B cell (primary cell): ENCODE results near the gene SH2D5. TPM values are rescaled to one million over a fixed set of nuclear protein-coding genes. Genes with fewer than 3 reads are reported as not detected.

Experiments
- ATAC-seq: fragments of 200-7000 bp; cut with Tn5 transposase; one replicate; pipeline ENCODE4 v1.10.0; 2021; ENCODE audit warnings: low read depth, mild to moderate bottlenecking, moderate number of reproducible peaks, moderate library complexity
- CTCF ChIA-PET: fragments of 350-600 bp; sonication (Branson Sonifier 250); formaldehyde crosslinking; loops from one replicate; lab custom pipeline; 2021; ENCODE audit warnings: antibody characterized with exemption, inconsistent platforms; lab: Charles Lee
- POLR2A ChIA-PET: fragments of 350-600 bp; sonication (Branson Sonifier 250); formaldehyde crosslinking; loops from one replicate; lab custom pipeline; 2021; ENCODE audit warnings: antibody characterized with exemption; lab: Charles Lee
- DNase-seq: peaks from one replicate; pipeline ENCODE4 v3.0.0; 2013
- H2AFZ ChIP-seq: 2 replicates; pipeline ENCODE4 v1.6.1; 2012; ENCODE audit warnings: mild to moderate bottlenecking, low read depth, low read length; ENCODE audit not compliant: insufficient read depth, poor library complexity, severe bottlenecking
- H3K27ac ChIP-seq, 2 donors: 1 replicate in 1 of 2; 2 replicates in 1 of 2; pipeline ENCODE4 v1.5.1; 2012 to 2013; ENCODE audit warnings: low read length in 2 of 2, mild to moderate bottlenecking in 2 of 2, moderate library complexity in 1 of 2
- H3K27me3 ChIP-seq, 4 experiments: fragments of 200-600 bp in 1 of 4; sonication (generic) in 1 of 4; replicated peaks in 1 of 4; 1 replicate in 2 of 4; 2 replicates in 2 of 4; pipeline versions ENCODE4 v1.6.1 to v1.7.0; 2013 to 2016; ENCODE audit warnings: low read length in 3 of 4, mild to moderate bottlenecking in 2 of 4, mixed read lengths in 1 of 4, moderate library complexity in 1 of 4; ENCODE audit not compliant: insufficient read depth in 4 of 4, control insufficient read depth in 3 of 4; ENCODE audit errors: control extremely low read depth in 1 of 4
- H3K36me3 ChIP-seq, 2 experiments: replicated peaks in 1 of 2; 1 replicate in 1 of 2; 2 replicates in 1 of 2; pipeline versions ENCODE4 v1.6.1 to v1.7.1; 2013; ENCODE audit warnings: low read length in 1 of 2; ENCODE audit not compliant: insufficient read depth in 2 of 2, control insufficient read depth in 1 of 2; ENCODE audit errors: control extremely low read depth in 1 of 2, extremely low read depth in 1 of 2
- H3K4me1 ChIP-seq, 2 donors: fragments of 200-600 bp in 1 of 2; sonication (generic) in 1 of 2; 1 replicate in 1 of 2; 2 replicates in 1 of 2; pipeline versions ENCODE4 v1.5.1 to v1.6.1; 2013 to 2017; ENCODE audit warnings: low read length in 2 of 2; ENCODE audit not compliant: control insufficient read depth in 2 of 2, insufficient read depth in 2 of 2
- H3K4me2 ChIP-seq: replicated peaks from 2 replicates; pipeline ENCODE3; 2012; ENCODE audit warnings: mild to moderate bottlenecking, low read depth, low read length; ENCODE audit not compliant: poor library complexity, severe bottlenecking
- H3K4me3 ChIP-seq, 5 experiments: fragments of 200-600 bp in 1 of 5; sonication (generic) in 1 of 5; 1 replicate in 3 of 5; 2 replicates in 2 of 5; pipeline versions ENCODE4 v1.5.1 to v1.7.0; 2011 to 2016; ENCODE audit warnings: low read length in 4 of 5, mild to moderate bottlenecking in 4 of 5, low read depth in 2 of 5, control low read depth in 1 of 5, moderate library complexity in 1 of 5; ENCODE audit not compliant: insufficient read depth in 1 of 5; ENCODE audit errors: control extremely low read depth in 1 of 5, extremely low read depth in 1 of 5
- H3K79me2 ChIP-seq: fragments of 200-600 bp; sonication (generic); one replicate; pipeline ENCODE4 v1.6.0; 2016; ENCODE audit warnings: low read length; ENCODE audit not compliant: control insufficient read depth, insufficient read depth
- H3K9ac ChIP-seq: fragments of 200-600 bp; sonication (generic); 2 replicates; pipeline ENCODE4 v1.6.1; 2017; ENCODE audit warnings: mild to moderate bottlenecking, low read length, moderate library complexity
- H3K9me3 ChIP-seq, 3 donors: one replicate each; pipeline versions ENCODE4 v1.6.1 to v1.7.1; 2013; ENCODE audit warnings: low read length in 2 of 3; ENCODE audit not compliant: control insufficient read depth in 2 of 3, insufficient read depth in 1 of 3; ENCODE audit errors: control extremely low read depth in 1 of 3
- H4K20me1 ChIP-seq: 2 replicates; pipeline ENCODE4 v1.6.0; 2012; ENCODE audit warnings: mild to moderate bottlenecking, low read length; ENCODE audit not compliant: insufficient read depth, control insufficient read depth, poor library complexity, severe bottlenecking
- H3K27ac Mint-ChIP-seq: one replicate; pipeline ENCODE4 v1.8.0; 2021; ENCODE audit warnings: mixed read lengths
- H3K27me3 Mint-ChIP-seq: one replicate; pipeline ENCODE4 v1.8.0; 2021; ENCODE audit warnings: mixed read lengths
- H3K4me1 Mint-ChIP-seq: one replicate; pipeline ENCODE4 v1.8.0; 2021; ENCODE audit warnings: mixed read lengths
- H3K4me3 Mint-ChIP-seq: one replicate; pipeline ENCODE4 v1.8.0; 2021; ENCODE audit warnings: mixed read lengths
- H3K9me3 Mint-ChIP-seq: one replicate; pipeline ENCODE4 v1.8.0; 2022; ENCODE audit warnings: mixed read lengths; ENCODE audit not compliant: insufficient read depth
- EZH2 ChIP-seq: IDR thresholded peaks from 2 replicates; pipeline ENCODE4 v1.6.1; 2012; ENCODE audit warnings: borderline replicate concordance, low read depth, mild to moderate bottlenecking, moderate library complexity, low read length; ENCODE audit not compliant: insufficient read depth, poor library complexity, severe bottlenecking
- WGBS: methylation state at CpG from one replicate; pipeline ENCODE4 v1.1.5; 2013; ENCODE audit warnings: missing lambda C conversion rate; ENCODE audit not compliant: insufficient coverage; 5-methylcytosine and 5-hydroxymethylcytosine counted together
- intact Hi-C: fragments of 100-400 bp; cut with micrococcal nuclease; formaldehyde crosslinking; loops from one replicate; pipeline ENCODE4 v1.10.0; 2022
- polyA plus RNA-seq: library from polyadenylated mRNA; depleted of rRNA; stranded (reverse); fragments of >200 nt; gene quantifications from 2 replicates; pipeline ENCODE4 v1.2.3, GENCODE V29; 2012
- total RNA-seq, 2 donors: library from RNA; stranded (reverse); fragments of 120-200 nt in 1 of 2; gene quantifications; 1 replicate in 1 of 2; 2 replicates in 1 of 2; pipeline versions ENCODE4 v1.2.3 to v1.2.4, GENCODE V29; 2013 to 2022
- TF ChIP-seq, protein P1 (sequence below): fragments of 200-600 bp; IDR thresholded peaks from one replicate; pipeline ENCODE4 v1.8.0; 2022; ENCODE audit warnings: antibody characterized with exemption, mild to moderate bottlenecking

SH2D5 gene
- total and polyA plus RNA-seq, 2 donors (not counting 1 experiment from before 2014, with no cell fraction given) = 0.30 TPM; not detected in 1

GRCh38 chr1:20697563-20697962 lies 34.9 kb downstream of the SH2D5 start:
- Histone ChIP-seq H4K20me1 (no peaks in the 10 kb centered on the region), H3K4me2 (no peak overlapping the region), H3K36me3 (no peaks in the 10 kb centered on the region), H3K4me3 (no peak overlapping the region), H3K27ac (no peak overlapping the region), H3K79me2 (no peaks in the 10 kb centered on the region), H3K27me3 (no peaks in the 10 kb centered on the region), H3K4me1 (peaks cover 0 to 8% of the 10 kb centered on the region in 2 donors), H3K9me3 (no peaks in the 10 kb centered on the region), H3K9ac (no peak overlapping the region), H2AFZ (no peak overlapping the region)
- DNase-seq (no peak), ATAC-seq (no peak)
- Mint-ChIP-seq H3K27me3 (no peaks in the 10 kb centered on the region), H3K27ac (no peak overlapping the region), H3K4me3 (no peak overlapping the region), H3K9me3 (no peaks in the 10 kb centered on the region), H3K4me1 (peaks cover 4% of the 10 kb centered on the region)
- CTCF ChIA-PET = interaction anchor here (1.1 to 7.6 kb wide), 9 partner anchors 9 to 554 kb away, joined by 3 to 130 read pairs (median 4); partner anchors contain the start of gene KIF17
- POLR2A ChIA-PET = no interaction called here
- WGBS = 94% methylated on average over 12 of the region's 12 CpGs
- TF ChIP-seq, protein P1, sequence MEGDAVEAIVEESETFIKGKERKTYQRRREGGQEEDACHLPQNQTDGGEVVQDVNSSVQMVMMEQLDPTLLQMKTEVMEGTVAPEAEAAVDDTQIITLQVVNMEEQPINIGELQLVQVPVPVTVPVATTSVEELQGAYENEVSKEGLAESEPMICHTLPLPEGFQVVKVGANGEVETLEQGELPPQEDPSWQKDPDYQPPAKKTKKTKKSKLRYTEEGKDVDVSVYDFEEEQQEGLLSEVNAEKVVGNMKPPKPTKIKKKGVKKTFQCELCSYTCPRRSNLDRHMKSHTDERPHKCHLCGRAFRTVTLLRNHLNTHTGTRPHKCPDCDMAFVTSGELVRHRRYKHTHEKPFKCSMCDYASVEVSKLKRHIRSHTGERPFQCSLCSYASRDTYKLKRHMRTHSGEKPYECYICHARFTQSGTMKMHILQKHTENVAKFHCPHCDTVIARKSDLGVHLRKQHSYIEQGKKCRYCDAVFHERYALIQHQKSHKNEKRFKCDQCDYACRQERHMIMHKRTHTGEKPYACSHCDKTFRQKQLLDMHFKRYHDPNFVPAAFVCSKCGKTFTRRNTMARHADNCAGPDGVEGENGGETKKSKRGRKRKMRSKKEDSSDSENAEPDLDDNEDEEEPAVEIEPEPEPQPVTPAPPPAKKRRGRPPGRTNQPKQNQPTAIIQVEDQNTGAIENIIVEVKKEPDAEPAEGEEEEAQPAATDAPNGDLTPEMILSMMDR = no peak
- TF ChIP-seq EZH2 = no peak
- intact Hi-C loops = loop anchor here (2.0 kb wide), 1 partner anchor 37 kb away; the partner anchor contains the start of gene DDOST
